H1 (cell line): ENCODE data around the gene PPP1R3G. TPM values are rescaled to one million over a fixed set of nuclear protein-coding genes. Genes with fewer than 3 reads are reported as not detected.

Experiments
- CTCF ChIA-PET: fragments of 300-600 bp; sonication (Branson Sonifier 250); formaldehyde crosslinking; loops from one replicate; lab custom pipeline; 2021; ENCODE audit not compliant: partially characterized antibody; lab: Charles Lee
- POLR2A ChIA-PET: fragments of 300-600 bp; sonication (Branson Sonifier 250); formaldehyde crosslinking; loops from one replicate; lab custom pipeline; 2021; ENCODE audit warnings: inconsistent platforms; ENCODE audit not compliant: partially characterized antibody; lab: Charles Lee
- DNase-seq, 2 experiments: peaks; one replicate each; pipeline versions ENCODE4 v3.0.0 to v3.0.0-alpha.2; 2010 to 2022; ENCODE audit warnings: low spot score in 2 of 2, low read depth in 1 of 2, mixed read lengths in 1 of 2
- FAIRE-seq: peaks from 2 replicates; lab custom pipeline; 2011; peaks lifted over from hg19 to GRCh38; lab: Jason Lieb, UNC
- H2AFZ ChIP-seq: 2 replicates; pipeline ENCODE4 v1.8.1; 2012; ENCODE audit warnings: low read length, inconsistent platforms
- H2AK5ac ChIP-seq: 2 replicates; pipeline ENCODE4 v1.6.1; 2013; ENCODE audit warnings: low read depth, low read length
- H2BK120ac ChIP-seq: replicated peaks from 2 replicates; pipeline ENCODE3; 2013; ENCODE audit warnings: low read depth, low read length, inconsistent platforms
- H2BK12ac ChIP-seq: 2 replicates; pipeline ENCODE4 v1.6.1; 2013; ENCODE audit warnings: low read depth, low read length
- H2BK15ac ChIP-seq: 2 replicates; pipeline ENCODE4 v1.6.1; 2013; ENCODE audit warnings: low read length
- H2BK20ac ChIP-seq: 2 replicates; pipeline ENCODE4 v1.6.1; 2013; ENCODE audit warnings: low read length
- H2BK5ac ChIP-seq: 2 replicates; pipeline ENCODE4 v1.6.1; 2013; ENCODE audit warnings: low read depth, low read length
- H3K14ac ChIP-seq: 2 replicates; pipeline ENCODE4 v1.6.1; 2013; ENCODE audit warnings: inconsistent platforms; ENCODE audit not compliant: insufficient read length
- H3K18ac ChIP-seq: 2 replicates; pipeline ENCODE4 v1.6.1; 2013; ENCODE audit warnings: low read length; ENCODE audit errors: extremely low read depth
- H3K23ac ChIP-seq: 2 replicates; pipeline ENCODE4 v1.6.1; 2013; ENCODE audit warnings: inconsistent platforms; ENCODE audit not compliant: insufficient read length
- H3K23me2 ChIP-seq: 2 replicates; pipeline ENCODE4 v1.6.1; 2013; ENCODE audit warnings: low read depth, low read length
- H3K27ac ChIP-seq: 2 replicates; pipeline ENCODE4 v1.6.1; 2011; ENCODE audit warnings: low read depth, low read length, inconsistent platforms
- H3K27me3 ChIP-seq, 4 experiments: replicated peaks in 1 of 4; 1 replicate in 1 of 4; 2 replicates in 3 of 4; pipeline versions ENCODE4 v1.6.1 to v1.8.1; 2011 to 2013; ENCODE audit warnings: low read length in 3 of 4, mild to moderate bottlenecking in 3 of 4, inconsistent platforms in 2 of 4, mixed read lengths in 2 of 4, moderate library complexity in 1 of 4; ENCODE audit not compliant: control insufficient read depth in 3 of 4, insufficient read depth in 3 of 4; ENCODE audit errors: extremely low read depth in 1 of 4
- H3K36me3 ChIP-seq, 4 experiments: 2 replicates each; pipeline versions ENCODE4 v1.6.1 to v1.8.1; 2011 to 2013; ENCODE audit warnings: mild to moderate bottlenecking in 4 of 4, low read length in 3 of 4, moderate library complexity in 2 of 4, control low read depth in 1 of 4, inconsistent platforms in 1 of 4; ENCODE audit not compliant: insufficient read depth in 4 of 4, control insufficient read depth in 2 of 4
- H3K4ac ChIP-seq: replicated peaks from 2 replicates; pipeline ENCODE3; 2013; ENCODE audit warnings: low read length, low read depth, mixed read lengths, inconsistent platforms; ENCODE audit not compliant: insufficient read length
- H3K4me1 ChIP-seq, 4 experiments: replicated peaks in 1 of 4; 1 replicate in 1 of 4; 2 replicates in 3 of 4; pipeline versions ENCODE4 v1.6.1 to v1.8.1; 2011 to 2013; ENCODE audit warnings: low read length in 3 of 4, inconsistent platforms in 2 of 4, mixed read lengths in 1 of 4; ENCODE audit not compliant: insufficient read depth in 4 of 4, control insufficient read depth in 3 of 4
- H3K4me2 ChIP-seq, 2 experiments: 2 replicates each; pipeline versions ENCODE4 v1.6.1 to v1.8.1; 2011 to 2013; ENCODE audit warnings: low read depth in 2 of 2, low read length in 2 of 2, control low read depth in 1 of 2, inconsistent platforms in 1 of 2, mild to moderate bottlenecking in 1 of 2; ENCODE audit not compliant: insufficient read depth in 1 of 2
- H3K4me3 ChIP-seq, 4 experiments: fragments of 200-600, 300-600 bp in 1 of 4; sonication (generic), shearing (Covaris generic), sonication (Bioruptor Twin) in 1 of 4; 2 replicates each; pipeline versions ENCODE4 v1.5.1 to v1.8.1; 2011 to 2016; ENCODE audit warnings: low read length in 4 of 4, low read depth in 3 of 4, control low read depth in 2 of 4, inconsistent platforms in 2 of 4, mild to moderate bottlenecking in 2 of 4, mixed read lengths in 1 of 4, moderate library complexity in 1 of 4; ENCODE audit not compliant: insufficient read depth in 2 of 4; ENCODE audit errors: extremely low read depth in 1 of 4
- H3K56ac ChIP-seq: replicated peaks from 2 replicates; pipeline ENCODE3; 2013; ENCODE audit warnings: low read depth, mild to moderate bottlenecking, mixed read lengths, low read length, inconsistent platforms; ENCODE audit not compliant: insufficient read length
- H3K79me1 ChIP-seq: 2 replicates; pipeline ENCODE4 v1.6.1; 2013; ENCODE audit warnings: low read depth, low read length, control low read depth
- H3K79me2 ChIP-seq, 2 experiments: 2 replicates each; pipeline versions ENCODE4 v1.6.1 to v1.8.1; 2012 to 2013; ENCODE audit warnings: low read length in 2 of 2, mild to moderate bottlenecking in 2 of 2, inconsistent platforms in 1 of 2; ENCODE audit not compliant: insufficient read depth in 2 of 2, control insufficient read depth in 1 of 2
- H3K9ac ChIP-seq, 4 experiments: replicated peaks in 1 of 4; 1 replicate in 1 of 4; 2 replicates in 3 of 4; pipeline versions ENCODE4 v1.6.1 to v1.8.1; 2011 to 2013; ENCODE audit warnings: low read depth in 3 of 4, low read length in 3 of 4, control low read depth in 2 of 4, mild to moderate bottlenecking in 2 of 4, moderate library complexity in 2 of 4, inconsistent platforms in 1 of 4; ENCODE audit errors: extremely low read depth in 1 of 4
- H3K9me3 ChIP-seq, 2 experiments: 2 replicates each; pipeline versions ENCODE4 v1.6.1 to v1.8.1; 2012 to 2013; ENCODE audit warnings: mild to moderate bottlenecking in 2 of 2, moderate library complexity in 2 of 2, control low read depth in 1 of 2, inconsistent platforms in 1 of 2, low read depth in 1 of 2, low read length in 1 of 2, mixed read lengths in 1 of 2; ENCODE audit not compliant: insufficient read depth in 2 of 2
- H4K20me1 ChIP-seq, 2 experiments: replicated peaks in 1 of 2; 2 replicates each; pipeline versions ENCODE3 to v1.8.1; 2011 to 2013; ENCODE audit warnings: inconsistent platforms in 2 of 2, low read length in 2 of 2, mild to moderate bottlenecking in 1 of 2; ENCODE audit not compliant: insufficient read depth in 2 of 2, control insufficient read depth in 1 of 2
- H4K5ac ChIP-seq: 2 replicates; pipeline ENCODE4 v1.6.1; 2013; ENCODE audit warnings: low read length, low read depth, mixed read lengths, inconsistent platforms; ENCODE audit not compliant: insufficient read length
- H4K8ac ChIP-seq: 2 replicates; pipeline ENCODE4 v1.8.0; 2013; ENCODE audit warnings: mild to moderate bottlenecking, moderate library complexity, low read length, inconsistent platforms; ENCODE audit not compliant: insufficient read depth; ENCODE audit errors: extremely low read depth
- H4K91ac ChIP-seq: replicated peaks from 2 replicates; pipeline ENCODE3; 2013; ENCODE audit warnings: low read length, mixed read lengths, inconsistent platforms; ENCODE audit not compliant: insufficient read length
- ASH2L ChIP-seq: fragments of 200-600, 300-600 bp; sonication (generic); IDR thresholded peaks from one replicate; pipeline ENCODE4 v1.7.1; 2017; ENCODE audit warnings: low read length
- BRCA1 ChIP-seq: IDR thresholded peaks from 2 replicates; pipeline ENCODE4 v1.6.1; 2012; ENCODE audit warnings: low read depth, low read length, improper control_type of control experiment
- EP300 ChIP-seq, 2 experiments: IDR thresholded peaks; 1 replicate in 1 of 2; 2 replicates in 1 of 2; pipeline ENCODE4 v1.6.1; 2011 to 2012; ENCODE audit warnings: low read depth in 2 of 2, low read length in 2 of 2, mild to moderate bottlenecking in 2 of 2, borderline replicate concordance in 1 of 2, inconsistent platforms in 1 of 2, moderate library complexity in 1 of 2
- FOSL1 ChIP-seq: IDR thresholded peaks from 2 replicates; pipeline ENCODE4 v1.6.1; 2011; ENCODE audit warnings: mild to moderate bottlenecking, low read depth, low read length, moderate library complexity; ENCODE audit not compliant: insufficient read depth
- GABPA ChIP-seq: IDR thresholded peaks from 2 replicates; pipeline ENCODE4 v1.6.1; 2011; ENCODE audit warnings: mild to moderate bottlenecking, low read length, moderate library complexity, borderline replicate concordance; ENCODE audit not compliant: insufficient read depth
- MAX ChIP-seq: IDR thresholded peaks from 2 replicates; pipeline ENCODE4 v1.6.1; 2012; ENCODE audit warnings: inconsistent platforms
- POLR2A ChIP-seq, 2 experiments: IDR thresholded peaks; 1 replicate in 1 of 2; 2 replicates in 1 of 2; pipeline ENCODE4 v1.6.1; 2011; ENCODE audit warnings: low read depth in 2 of 2, low read length in 2 of 2, mild to moderate bottlenecking in 2 of 2; ENCODE audit errors: control extremely low read depth in 1 of 2
- RBBP5 ChIP-seq: IDR thresholded peaks from 2 replicates; pipeline ENCODE4 v1.7.1; 2012; ENCODE audit warnings: low read depth, mild to moderate bottlenecking, inconsistent platforms, low read length, moderate library complexity, borderline replicate concordance
- RFX5 ChIP-seq: IDR thresholded peaks from 2 replicates; pipeline ENCODE4 v1.6.1; 2011; ENCODE audit warnings: low read depth, low read length, improper control_type of control experiment, borderline replicate concordance
- SUZ12 ChIP-seq: fragments of 200-600 bp; sonication (generic); IDR thresholded peaks from 2 replicates; pipeline ENCODE4 v1.6.1; 2012; ENCODE audit warnings: mild to moderate bottlenecking, inconsistent platforms, low read length, moderate library complexity, mixed read lengths
- TAF7 ChIP-seq: optimal IDR thresholded peaks from 2 replicates; pipeline ENCODE3; 2011; ENCODE audit warnings: low read depth, mild to moderate bottlenecking, inconsistent platforms, low read length, moderate library complexity, borderline replicate concordance
- TBP ChIP-seq: IDR thresholded peaks from 2 replicates; pipeline ENCODE4 v1.6.1; 2011; ENCODE audit warnings: low read depth, low read length, improper control_type of control experiment
- USF2 ChIP-seq: IDR thresholded peaks from 2 replicates; pipeline ENCODE4 v1.6.1; 2011; ENCODE audit warnings: low read length, improper control_type of control experiment
- WGBS, 2 experiments: shearing (Covaris generic) in 1 of 2; methylation state at CpG; one replicate each; pipeline versions ENCODE4 v1.1.6 to v1.1.7; 2013 to 2015; ENCODE audit warnings: low lambda C conversion rate in 2 of 2, mixed read lengths in 2 of 2, inconsistent platforms in 1 of 2, low coverage in 1 of 2, missing lambda C conversion rate in 1 of 2; ENCODE audit not compliant: insufficient replicate concordance in 2 of 2, insufficient coverage in 1 of 2, insufficient read length in 1 of 2; ENCODE audit errors: extremely low coverage in 1 of 2, missing lambda C conversion rate in 1 of 2; 5-methylcytosine and 5-hydroxymethylcytosine counted together
- polyA plus RNA-seq, 7 experiments: library from polyadenylated mRNA; depleted of rRNA in 3 of 7; stranded (reverse) in 5 of 7; unstranded in 2 of 7; fragments of >200 nt in 5 of 7; fragments of 200-250 nt in 2 of 7; gene quantifications; 1 replicate in 5 of 7; 2 replicates in 1 of 7; 4 replicates in 1 of 7; pipeline versions ENCODE4 v1.2.1 to v1.2.3, GENCODE V29; 2011 to 2013; ENCODE audit warnings: missing spikeins in 2 of 7, mixed read lengths in 2 of 7
- total RNA-seq: library from RNA; stranded (reverse); fragmentation: NEBNext Ultra II Directional; extraction: Animal tissue kit (Norgen Biotek cat#: 25700); gene quantifications from 2 replicates; pipeline ENCODE4 v1.2.1, GENCODE V29; 2021

Gene PPP1R3G
- total and polyA plus RNA-seq, 2 of the 8 experiments (the other 6 are each of a cell fraction or from before 2014, with no cell fraction given) = 0.03 to 0.09 TPM

- Histone ChIP-seq H4K8ac (no peak overlapping the region), H2BK20ac (no peak overlapping the region), H3K23me2 (peaks cover 17% of the 10 kb centered on the region; the same call in 1 of the 2 replicates), H3K79me2 (no peaks in the 10 kb centered on the region), H4K20me1 (peaks cover 1 to 3% of the 10 kb centered on the region in 2 experiments), H3K4me1 (peaks cover 0 to 15% (median 8%) of the 10 kb centered on the region in 4 experiments; a peak in 4 of 7 replicates), H3K4me3 (no peak overlapping the region), H3K36me3 (no peaks in the 10 kb centered on the region), H2BK12ac (no peak overlapping the region), H3K18ac (no peak overlapping the region), H3K27me3 (peaks cover 35 to 44% (median 41%) of the 10 kb centered on the region in 4 experiments), H3K4ac (no peak overlapping the region), H3K56ac (no peak overlapping the region), H3K4me2 (no peak overlapping the region), H2BK5ac (no peak overlapping the region), H3K27ac (no peak overlapping the region), H2BK15ac (no peak overlapping the region), H4K5ac (no peak overlapping the region), H2BK120ac (no peak overlapping the region), H3K14ac (no peak overlapping the region), H3K23ac (no peak overlapping the region), H3K9me3 (no peaks in the 10 kb centered on the region; a peak in 1 of 4 replicates), H3K79me1 (no peaks in the 10 kb centered on the region), H2AK5ac (no peak overlapping the region), H2AFZ (no peak overlapping the region), H4K91ac (no peak overlapping the region), H3K9ac (no peak overlapping the region)
- DNase-seq (no peak), FAIRE-seq (no peak)
- ChIA-PET POLR2A (no interaction called here), CTCF (no interaction called here)
- 90% methylated on average over 3 of the region's 3 CpGs; no CpG with 5 or more reads in 1 of the 2 experiments for WGBS, 2 experiments
- no peak for TF ChIP-seq TBP
- TF ChIP-seq MAX = no peak
- TF ChIP-seq SUZ12 = no peak
- no peak for TF ChIP-seq POLR2A (IDR thresholded peaks at IDR 0.05; ENCODE audit: control extremely low read depth in 1 of 2, low read depth in 2 of 2, low read length in 2 of 2)
- no peak for TF ChIP-seq RFX5
- TF ChIP-seq GABPA = no peak
- TF ChIP-seq TAF7 = no peak
- TF ChIP-seq FOSL1 = no peak
- TF ChIP-seq RBBP5 = no peak
- no peak for TF ChIP-seq BRCA1
- TF ChIP-seq EP300 (IDR thresholded peaks at IDR 0.05; ENCODE audit: borderline replicate concordance in 1 of 2, low read depth in 2 of 2, low read length in 2 of 2) = no peak
- TF ChIP-seq USF2 = no peak
- TF ChIP-seq ASH2L = no peak
These were observed 3.6 kb downstream of the PPP1R3G start for GRCh38 chr6:5088780-5089179.
